ENCODE results near the gene FGF18. TPM values are rescaled to one million over a fixed set of nuclear protein-coding genes. Genes with fewer than 3 reads are reported as not detected.

FGF18 gene
- total RNA-seq, 1 donor from 2014 or later = 6.9 TPM

DNA sequence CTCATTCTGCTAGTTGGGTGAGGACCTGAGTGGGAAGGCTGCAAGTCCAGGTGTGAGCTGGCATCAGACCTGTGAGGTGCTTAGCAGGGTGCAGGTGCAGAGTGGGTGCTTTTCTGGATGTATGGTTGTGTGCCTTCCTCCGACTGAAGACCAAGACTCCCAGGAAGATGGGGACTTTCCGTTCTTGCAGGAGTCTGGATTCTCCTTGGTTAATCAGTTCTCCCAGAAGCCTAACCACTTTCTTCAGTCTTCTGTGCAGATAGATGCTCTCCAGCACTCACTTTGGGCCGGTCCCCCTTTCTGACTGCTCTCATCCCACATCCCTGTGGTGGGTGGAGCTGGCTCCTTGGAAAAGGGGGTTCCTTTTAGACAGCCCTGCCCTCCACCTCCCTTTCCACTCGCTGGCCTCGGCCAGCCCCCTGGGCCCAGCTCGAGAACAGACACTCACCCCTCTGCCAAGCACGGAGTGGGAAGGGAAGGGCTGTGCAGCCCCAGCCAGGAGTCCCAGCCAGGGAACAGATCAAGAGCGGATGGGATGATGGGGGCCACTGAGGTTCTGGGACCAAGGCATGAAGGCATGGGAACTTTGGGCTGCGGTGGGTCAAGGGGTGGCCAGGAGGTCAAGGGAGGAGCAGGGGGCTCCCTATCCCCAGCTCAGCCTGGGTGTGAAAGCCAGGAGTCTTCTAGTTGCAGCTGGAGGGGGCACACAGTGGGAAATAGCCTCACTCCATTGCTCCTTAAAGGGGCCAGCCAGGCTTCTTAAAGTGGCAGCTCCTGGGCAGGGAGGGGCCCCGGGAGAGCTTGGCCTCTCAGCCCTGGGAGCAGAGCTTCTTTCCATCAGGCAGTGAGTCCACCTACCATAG is 62.4 kb downstream of the FGF18 start:
- intact Hi-C loops (cut with DNase I) = loop anchor here (2.0 to 5.0 kb wide), 3 partner anchors 31 to 115 kb away; no protein-coding TSS in a partner anchor
- H3K9me3 ChIP-seq = no peaks in the 10 kb centered on the region
- TF ChIP-seq CTCF (IDR thresholded peaks at IDR 0.05) = no peak
- H3K36me3 ChIP-seq = no peaks in the 10 kb centered on the region
- no peak for DNase-seq (ENCODE audit: low spot score in 2 of 2)
- H3K4me3 ChIP-seq = no peak overlapping the region
- H3K27ac ChIP-seq = no peak overlapping the region
- no peaks in the 10 kb centered on the region for H3K27me3 ChIP-seq
- peaks cover 0 to 5% of the 10 kb centered on the region in 2 donors for H3K4me1 ChIP-seq

- DNase-seq (ENCODE audit: low spot score in 2 of 2) = no peak
- H3K4me3 ChIP-seq = no peak overlapping the region
- no peak overlapping the region for H3K27ac ChIP-seq
- H3K4me1 ChIP-seq = peaks cover 0 to 5% of the 10 kb centered on the region in 2 donors
- no peaks in the 10 kb centered on the region for H3K36me3 ChIP-seq
- intact Hi-C loops (cut with DNase I) = loop anchor here (2.0 to 5.0 kb wide), 3 partner anchors 32 to 115 kb away; no protein-coding TSS in a partner anchor
- no peaks in the 10 kb centered on the region for H3K9me3 ChIP-seq
- no peak for TF ChIP-seq CTCF (IDR thresholded peaks at IDR 0.05)
- H3K27me3 ChIP-seq = no peaks in the 10 kb centered on the region
Observed at GRCh38 chr5:171482434-171482730, 62.9 kb downstream of the FGF18 start.

- H3K36me3 ChIP-seq = no peaks in the 10 kb centered on the region
Observed at GRCh38 chr5:171483551-171484135, 64.2 kb downstream of the FGF18 start.

DNA sequence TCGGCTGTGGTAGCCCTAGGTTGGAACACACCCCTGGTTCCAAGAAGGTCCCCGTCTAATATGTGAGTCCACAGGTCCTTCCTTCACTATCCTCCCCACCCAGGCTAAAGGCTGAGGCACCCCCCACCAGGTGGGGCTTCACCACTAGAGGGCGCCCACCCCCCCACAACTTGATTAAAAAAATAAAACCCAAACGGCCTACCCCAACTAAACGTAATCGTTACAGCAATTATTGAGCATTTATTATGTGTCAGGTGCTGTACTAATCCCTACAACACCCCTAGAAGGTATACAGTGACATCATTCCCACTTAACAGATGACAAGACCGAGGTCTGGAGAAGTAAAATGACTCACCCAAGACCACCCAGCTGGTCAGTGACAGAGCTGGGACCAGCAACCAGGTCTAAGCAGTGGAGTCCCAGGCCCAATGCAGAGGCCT is 65.0 kb downstream of the FGF18 start:
- Histone ChIP-seq H3K4me1 (peaks cover 0 to 5% of the 10 kb centered on the region in 2 donors), H3K4me3 (no peak overlapping the region), H3K36me3 (no peaks in the 10 kb centered on the region), H3K9me3 (no peaks in the 10 kb centered on the region), H3K27me3 (no peaks in the 10 kb centered on the region), H3K27ac (peak overlapping the region in 1 of 2 donors; percentile 72)
- TF ChIP-seq CTCF (IDR thresholded peaks at IDR 0.05) = peak; percentile 56 to 73 (median 64)
- intact Hi-C loops (cut with DNase I) = loop anchor here (5.0 kb wide), 1 partner anchor 113 kb away; no protein-coding TSS in a partner anchor
- DNase-seq (ENCODE audit: low spot score in 2 of 2) = no peak

More at GRCh38 chr5:171483551-171484135, 64.2 kb downstream of the FGF18 start:
- peak overlapping the region in 1 of 2 donors; percentile 15 for H3K4me3 ChIP-seq
- DNase-seq (ENCODE audit: low spot score in 2 of 2) = peak; percentile 51 to 94
- no peaks in the 10 kb centered on the region for H3K27me3 ChIP-seq
- H3K4me1 ChIP-seq = peaks cover 0 to 5% of the 10 kb centered on the region in 2 donors
- H3K27ac ChIP-seq = peak overlapping the region; percentile 72 to 83
- intact Hi-C loops (cut with DNase I) = loop anchor here (1.0 to 5.0 kb wide), 4 partner anchors 33 to 114 kb away; no protein-coding TSS in a partner anchor
- no peak for TF ChIP-seq CTCF (IDR thresholded peaks at IDR 0.05)
- H3K9me3 ChIP-seq = no peaks in the 10 kb centered on the region

DNA sequence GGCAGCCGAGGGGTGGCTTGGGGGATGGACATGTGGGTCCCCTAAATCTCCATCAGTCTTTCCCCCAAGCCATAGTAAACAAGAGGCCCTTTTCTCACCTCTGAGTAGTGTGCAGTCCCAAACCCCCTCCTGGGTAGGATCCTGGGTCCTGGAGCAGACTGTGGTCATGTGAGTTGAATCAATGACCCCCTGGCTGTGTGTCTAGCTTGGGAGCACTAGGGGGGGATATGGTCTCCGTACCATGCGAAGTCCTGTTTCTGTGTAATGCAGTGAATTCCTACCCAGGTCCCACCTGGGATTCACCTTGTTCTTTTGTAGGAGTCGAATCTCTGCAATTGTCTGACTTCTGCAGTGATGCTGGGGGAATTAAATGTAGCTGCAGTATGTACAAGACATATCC is 66.2 kb downstream of the FGF18 start:
- H3K4me3 ChIP-seq = no peak overlapping the region
- no peaks in the 10 kb centered on the region for H3K9me3 ChIP-seq
- DNase-seq (ENCODE audit: low spot score in 2 of 2) = no peak
- H3K27me3 ChIP-seq = no peaks in the 10 kb centered on the region
- intact Hi-C loops (cut with DNase I) = no loop called here
- TF ChIP-seq CTCF (IDR thresholded peaks at IDR 0.05) = no peak
- H3K36me3 ChIP-seq = no peaks in the 10 kb centered on the region
- H3K4me1 ChIP-seq = peaks cover 0 to 5% of the 10 kb centered on the region in 2 donors
- H3K27ac ChIP-seq = no peak overlapping the region
